Inflammatory macrophage (primary cell): Measurements from ENCODE around the gene H3-3A.
A peak's percentile ranks its signal among the peaks of the same experiment; 100 is the strongest.

ENCODE experiments used
- DNase-seq, 2 donors: peaks; one replicate each; pipeline ENCODE4 v3.0.0-alpha.2; 2020 to 2022

Gene H3-3A

GRCh38 chr1:226054519-226055327 lies 7.8 kb upstream of the H3-3A start:
- no peak for DNase-seq

- no peak for DNase-seq
Measured at GRCh38 chr1:226059709-226060108, 2.8 kb upstream of the H3-3A start.

DNA sequence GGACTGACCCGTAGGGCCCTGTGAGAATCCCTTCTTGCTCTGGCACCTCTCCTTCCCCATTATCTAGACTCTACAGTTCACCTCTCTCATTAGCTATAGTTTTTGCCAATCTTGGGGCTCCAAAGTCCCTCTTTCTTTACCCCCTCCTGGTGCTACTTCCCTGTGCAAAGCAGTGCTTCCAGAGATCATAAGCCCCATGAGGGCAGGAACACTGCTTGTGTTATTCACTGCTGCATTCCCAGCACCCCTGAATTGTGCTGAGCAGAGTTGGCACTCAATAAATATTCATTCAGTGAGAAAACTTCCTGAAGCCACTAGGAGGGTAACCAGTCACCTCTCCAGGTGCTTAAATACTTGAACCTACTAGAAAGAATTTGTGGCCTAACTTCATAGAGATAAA lies 2.1 kb upstream of the H3-3A start:
- no peak for DNase-seq

GRCh38 chr1:226061068-226061840 lies 1.3 kb upstream of the H3-3A start:
- DNase-seq: no peak

DNA sequence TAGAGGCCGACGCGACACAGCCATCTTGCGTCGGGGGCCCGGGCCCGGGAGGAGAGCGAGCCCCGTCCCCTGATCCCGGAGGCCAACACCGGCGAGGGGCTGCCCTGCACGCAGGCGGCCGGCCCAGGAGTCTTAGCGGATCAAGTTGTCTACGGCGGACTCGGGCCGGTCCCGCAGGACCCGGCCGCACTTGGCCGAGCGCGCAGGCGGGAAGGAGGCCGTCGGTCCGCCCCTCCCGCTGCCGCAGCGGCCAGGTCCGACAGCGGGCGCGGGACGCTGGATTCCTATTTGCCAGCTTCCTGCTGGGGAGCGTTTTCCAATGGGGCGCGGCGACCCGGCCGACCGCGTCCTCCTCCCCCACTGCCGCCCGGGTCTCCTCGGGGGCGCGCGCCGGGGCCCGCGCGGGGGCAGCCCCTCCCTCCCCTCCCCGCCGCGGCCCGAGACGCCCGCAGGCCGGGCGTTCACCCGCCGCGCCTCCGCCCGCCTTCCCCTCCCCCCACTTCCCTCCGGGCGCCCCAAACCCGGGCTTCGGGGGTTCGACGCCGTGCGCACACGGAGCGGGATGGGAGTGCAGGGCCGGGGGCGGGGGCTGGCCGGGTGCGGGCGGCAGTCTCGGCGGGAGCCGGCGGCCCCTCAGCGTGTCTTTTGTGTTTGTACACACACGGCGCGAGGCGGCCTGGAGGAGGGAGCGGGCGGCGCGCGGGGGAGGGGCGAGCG lies 517 bp upstream of the H3-3A start:
- DNase-seq: peak; percentile 65 to 77

DNA sequence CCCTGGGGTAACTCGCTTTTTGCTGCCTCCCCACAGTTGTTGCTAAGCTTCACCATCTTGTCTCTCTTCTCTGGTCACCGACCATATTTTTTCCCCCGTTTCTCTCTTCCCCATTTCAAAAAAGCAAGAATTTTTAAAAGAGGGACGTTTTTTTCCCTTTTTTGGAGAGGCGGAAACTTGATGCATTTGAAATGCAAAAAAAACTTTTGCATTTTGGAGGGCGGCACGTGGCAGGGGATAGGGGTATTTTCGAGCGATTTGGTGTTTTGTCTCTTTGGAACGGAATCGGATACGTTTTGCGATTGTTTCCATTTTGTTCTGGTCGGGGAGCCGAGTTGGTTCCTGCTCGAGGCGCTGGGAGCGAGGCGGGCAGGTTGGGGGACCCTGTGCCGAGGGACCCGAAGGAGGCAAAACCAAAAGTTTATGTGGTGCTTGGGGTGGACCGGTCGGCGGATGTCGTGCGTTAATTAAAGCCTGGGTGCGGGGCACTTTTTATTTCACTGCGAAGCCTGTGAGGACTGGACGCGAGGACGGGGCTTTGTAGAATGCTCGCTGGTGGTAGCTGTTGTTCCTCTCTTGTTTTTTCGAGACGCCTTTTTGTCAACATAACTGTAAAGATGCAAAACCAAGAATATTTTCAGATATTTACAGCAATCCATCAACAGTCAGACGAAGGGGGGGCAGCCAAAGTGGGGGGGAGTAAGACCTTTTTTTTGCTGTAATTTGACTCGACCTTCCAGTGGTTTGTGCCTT lies 884 bp downstream of the H3-3A start:
- DNase-seq: peak; percentile 34 to 45

- peak in 1 of 2 donors; percentile 52 for DNase-seq
Measured at GRCh38 chr1:226063977-226064815, 1.7 kb downstream of the H3-3A start.

DNA sequence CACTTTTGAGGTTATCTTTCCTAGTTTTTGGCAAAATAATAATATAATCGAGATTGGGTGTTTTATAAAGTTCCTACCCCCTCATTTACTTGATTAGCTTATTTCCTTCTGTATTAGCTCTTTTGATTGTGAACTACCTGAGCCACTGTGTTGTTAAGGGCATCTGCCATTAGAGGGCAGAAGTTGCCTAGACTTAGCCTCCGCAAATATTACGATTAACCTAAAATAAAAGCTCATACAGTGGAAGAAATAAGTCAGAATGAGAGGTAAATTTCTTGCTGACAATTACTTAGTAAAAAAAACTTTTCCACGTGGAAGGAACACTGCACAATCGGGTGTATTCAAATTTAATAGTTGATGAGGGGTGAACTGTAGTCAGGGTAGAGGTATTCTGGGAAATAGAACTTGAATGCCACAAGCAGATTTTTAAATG lies 2.3 kb downstream of the H3-3A start:
- DNase-seq: peak; percentile 60 to 68

DNA sequence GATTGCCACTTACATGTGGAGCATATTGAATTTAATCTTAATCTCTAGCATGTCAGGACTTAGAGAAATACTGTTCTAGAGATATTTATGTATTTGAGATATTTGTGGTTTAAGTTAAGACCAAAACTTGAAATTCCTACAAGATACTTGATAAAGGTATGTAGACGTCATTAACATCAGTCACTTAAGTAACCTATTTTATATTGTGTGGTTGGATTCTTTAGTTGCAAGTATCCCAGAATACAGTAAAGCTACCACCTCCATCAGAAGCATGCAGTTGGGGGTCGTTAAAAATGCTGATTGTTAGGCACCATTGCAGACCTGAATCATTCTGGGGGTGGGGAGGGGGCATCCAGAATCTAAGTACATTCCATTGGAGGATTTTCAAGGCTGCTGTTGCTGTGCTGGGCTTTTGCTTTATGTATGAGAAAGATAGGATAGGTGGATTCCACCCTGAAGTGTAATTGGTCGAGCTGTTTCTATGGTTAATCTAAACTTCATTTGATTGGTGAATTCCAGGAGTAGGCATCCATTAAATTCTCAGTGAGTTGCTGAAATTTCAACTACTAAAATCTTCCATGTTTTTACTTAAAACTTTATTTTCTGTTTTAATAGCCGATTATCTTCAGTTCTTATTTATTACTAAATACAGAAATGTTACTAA lies 4.0 kb downstream of the H3-3A start:
- DNase-seq: no peak

DNA sequence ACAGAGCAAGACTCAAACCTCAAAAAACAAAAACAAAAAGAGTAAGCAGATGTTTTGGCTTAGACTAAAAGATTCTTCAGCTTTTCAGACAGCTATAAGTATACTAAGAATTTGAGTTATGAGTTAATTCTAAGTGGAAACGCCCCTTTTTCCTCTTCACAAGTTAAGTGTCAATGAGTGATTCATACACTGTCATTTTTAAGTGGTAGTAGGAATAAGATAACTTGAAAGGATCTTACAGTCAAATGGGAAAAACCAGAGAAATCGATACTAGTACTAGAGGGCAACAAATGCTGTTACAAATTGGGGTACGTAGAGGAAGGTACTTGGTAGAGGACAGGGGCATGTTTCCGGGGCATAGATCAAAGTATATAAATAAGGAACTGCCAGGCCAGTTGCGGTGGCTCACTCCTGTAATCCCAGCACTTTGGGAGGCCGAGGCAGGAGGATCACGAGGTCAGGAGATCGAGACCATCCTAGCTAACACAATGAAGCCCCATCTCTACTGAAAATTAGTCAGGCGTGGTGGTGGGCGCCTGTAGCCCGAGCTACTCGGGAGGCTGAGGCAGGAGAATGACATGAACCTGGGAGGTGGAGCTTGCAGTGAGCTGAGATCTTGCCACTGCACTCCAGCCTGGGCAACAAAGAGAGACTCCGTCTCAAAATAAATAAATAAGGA lies 7.4 kb downstream of the H3-3A start:
- DNase-seq: no peak

GRCh38 chr1:226072347-226072746 lies 9.8 kb downstream of the H3-3A start:
- DNase-seq: no peak

- DNase-seq: no peak
Measured at GRCh38 chr1:226073184-226073950, 10.9 kb downstream of the H3-3A start.

DNA sequence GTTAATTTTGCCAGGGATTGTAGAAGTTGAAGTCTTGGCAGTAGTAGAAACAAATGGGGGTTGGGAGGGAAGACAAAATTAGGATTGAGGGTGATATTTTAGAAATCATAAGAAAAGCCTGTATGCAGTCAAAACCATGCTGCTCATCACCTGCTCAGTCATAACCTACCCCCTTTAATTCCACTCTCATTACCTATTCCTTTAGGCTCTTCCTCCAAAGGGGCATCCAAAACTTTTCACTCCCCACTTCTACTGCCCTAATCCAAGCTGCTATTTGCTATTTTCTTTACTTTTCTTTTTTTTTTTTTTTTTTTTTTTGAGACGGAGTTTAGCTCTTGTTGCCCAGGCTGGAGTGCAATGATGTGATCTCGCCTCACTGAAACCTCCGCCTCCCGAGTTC lies 11.5 kb downstream of the H3-3A start:
- no peak for DNase-seq

DNA sequence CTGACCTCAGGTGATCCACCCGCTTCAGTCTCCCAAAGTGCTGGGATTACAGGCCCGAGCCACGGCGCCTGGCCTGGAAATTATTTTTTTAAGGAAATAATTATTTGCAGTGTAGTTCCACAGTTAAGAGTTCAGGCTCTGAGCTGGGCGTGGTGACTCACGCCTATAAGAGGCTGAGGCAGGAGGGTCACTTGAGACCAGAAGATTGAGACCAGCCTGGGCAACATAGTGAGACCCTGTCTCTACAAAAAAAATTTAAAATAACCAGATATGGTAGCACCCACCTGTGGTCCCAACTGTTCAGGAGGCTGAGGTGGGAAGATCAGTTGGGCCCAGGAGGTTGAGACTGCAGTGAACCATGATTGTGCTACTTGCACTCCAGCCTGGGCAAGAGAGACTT lies 13.9 kb downstream of the H3-3A start:
- DNase-seq: no peak

- DNase-seq: no peak
Measured at GRCh38 chr1:226078374-226078773, 15.9 kb downstream of the H3-3A start.

GRCh38 chr1:226082587-226082917 lies 20.0 kb downstream of the H3-3A start:
- DNase-seq: no peak

DNA sequence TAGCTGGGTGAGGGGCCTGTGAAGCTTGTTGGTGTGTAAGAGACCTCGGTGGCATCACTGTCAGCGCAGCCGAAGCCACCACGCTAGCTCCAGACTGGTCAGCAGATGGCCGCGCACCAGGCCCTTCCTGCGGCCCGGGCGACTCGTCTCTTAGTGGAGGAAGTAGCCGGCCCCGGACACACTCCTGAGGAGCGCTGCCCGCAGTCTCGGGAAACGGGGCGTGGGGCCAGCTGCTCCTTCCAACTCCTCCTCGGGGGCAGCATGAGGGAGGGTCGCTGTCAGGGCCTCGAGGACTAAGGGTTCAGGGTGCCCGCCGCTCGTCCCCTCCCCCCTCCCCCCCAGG lies 20.4 kb downstream of the H3-3A start:
- DNase-seq: peak; percentile 55 to 63

GRCh38 chr1:226083302-226084101 lies 21.0 kb downstream of the H3-3A start:
- DNase-seq: peak; percentile 69 to 75
